A549 (cell line): ENCODE measurements around the gene SLC2A1. TPM values are rescaled to one million over a fixed set of nuclear protein-coding genes. Genes with fewer than 3 reads are reported as not detected.

Experiments
- ATAC-seq, 2 experiments: fragments of 200-7000 bp in 1 of 2; fragments of >200 bp in 1 of 2; cut with Nextera tagmentation in 1 of 2; cut with Tn5 transposase in 1 of 2; 3 replicates each; pipeline versions ENCODE4 v1.8.0 to v1.9.1; 2018 to 2020; ENCODE audit warnings: mild to moderate bottlenecking in 1 of 2, moderate library complexity in 1 of 2
- CTCF ChIA-PET: fragments of 300-600 bp; sonication (Branson Sonifier 250); formaldehyde crosslinking; extraction: SDS; loops from one replicate; lab custom pipeline; 2021; ENCODE audit warnings: antibody characterized with exemption, inconsistent platforms; lab: Yijun Ruan, JAX
- POLR2A ChIA-PET: fragments of 350-600 bp; formaldehyde crosslinking; extraction: SDS; loops from one replicate; lab custom pipeline; 2021; ENCODE audit warnings: antibody characterized with exemption, inconsistent platforms; lab: Yijun Ruan, JAX
- DNase-seq, 2 experiments: peaks; one replicate each; pipeline versions ENCODE4 v3.0.0 to v3.0.0-alpha.2; 2011 to 2016; ENCODE audit warnings: low read depth in 1 of 2, low spot score in 1 of 2
- FAIRE-seq: peaks from 2 replicates; lab custom pipeline; 2011; peaks lifted over from hg19 to GRCh38; lab: Jason Lieb, UNC
- H3K27ac ChIP-seq, 2 experiments: fragments of >200 bp; sonication (Bioruptor Twin); formaldehyde crosslinking; 3 replicates each; pipeline ENCODE4 v1.5.1; 2016 to 2017
- H3K4me1 ChIP-seq: fragments of >200 bp; sonication (Bioruptor Twin); formaldehyde crosslinking; 3 replicates; pipeline ENCODE4 v1.6.1; 2016
- H3K4me2 ChIP-seq: fragments of >200 bp; sonication (Bioruptor Twin); formaldehyde crosslinking; 3 replicates; pipeline ENCODE4 v1.6.1; 2016
- H3K4me3 ChIP-seq: fragments of >200 bp; sonication (Bioruptor Twin); formaldehyde crosslinking; 3 replicates; pipeline ENCODE4 v1.5.1; 2016
- H3K9me3 ChIP-seq: fragments of >200 bp; sonication (Bioruptor Twin); formaldehyde crosslinking; 3 replicates; pipeline ENCODE4 v1.6.1; 2016
- CEBPB ChIP-seq, 2 experiments: fragments of >200 bp in 1 of 2; sonication (Bioruptor Twin) in 1 of 2; formaldehyde crosslinking in 1 of 2; IDR thresholded peaks; 2 replicates each; pipeline ENCODE4 v1.6.1; 2012 to 2016
- EP300 ChIP-seq, 2 experiments: fragments of >200 bp; sonication (Bioruptor Twin); formaldehyde crosslinking; IDR thresholded peaks; 2 replicates in 1 of 2; 3 replicates in 1 of 2; pipeline ENCODE4 v1.6.1; 2016 to 2017
- FOSB ChIP-seq: fragments of 250-450 bp; sonication (Bioruptor Pico); IDR thresholded peaks from 2 replicates; pipeline ENCODE4 v1.5.0; 2020; ENCODE audit warnings: mild to moderate bottlenecking, moderate library complexity
- FOSL2 ChIP-seq, 2 experiments: fragments of 450-650 bp in 1 of 2; fragments of >200 bp in 1 of 2; sonication (Bioruptor Twin) in 1 of 2; formaldehyde crosslinking; IDR thresholded peaks; 2 replicates each; pipeline versions ENCODE4 v1.5.0 to v1.6.1; 2016 to 2020; ENCODE audit warnings: mild to moderate bottlenecking in 1 of 2, moderate library complexity in 1 of 2
- GATA3 ChIP-seq: IDR thresholded peaks from 2 replicates; pipeline ENCODE4 v1.6.1; 2012; ENCODE audit warnings: borderline replicate concordance
- HOXB5 ChIP-seq: fragments of 250-450 bp; sonication (Bioruptor Pico); IDR thresholded peaks from 2 replicates; pipeline ENCODE4 v1.5.0; 2020; ENCODE audit warnings: mild to moderate bottlenecking, moderate library complexity
- JUN ChIP-seq, 2 experiments: fragments of >200 bp; sonication (Bioruptor Twin); formaldehyde crosslinking; IDR thresholded peaks; 2 replicates in 1 of 2; 3 replicates in 1 of 2; pipeline ENCODE4 v1.6.1; 2016 to 2017
- JUNB ChIP-seq: fragments of >200 bp; sonication (Bioruptor Twin); formaldehyde crosslinking; IDR thresholded peaks from 2 replicates; pipeline ENCODE4 v1.6.1; 2016
- MAFK ChIP-seq: fragments of 450-650 bp; IDR thresholded peaks from 2 replicates; pipeline ENCODE4 v1.6.1; 2014; ENCODE audit not compliant: partially characterized antibody
- MAZ ChIP-seq: fragments of 150-350 bp; IDR thresholded peaks from 2 replicates; pipeline ENCODE4 v1.6.1; 2014; ENCODE audit warnings: antibody characterized with exemption, low read depth, low read length, borderline replicate concordance
- RFX5 ChIP-seq: fragments of 450-650 bp; IDR thresholded peaks from 2 replicates; pipeline ENCODE4 v1.7.1; 2014; ENCODE audit warnings: antibody characterized with exemption, mild to moderate bottlenecking, moderate library complexity
- TFCP2L1 ChIP-seq: fragments of 250-450 bp; sonication (Bioruptor Pico); IDR thresholded peaks from 2 replicates; pipeline ENCODE4 v1.5.0; 2021; ENCODE audit warnings: mild to moderate bottlenecking
- ZNF302 ChIP-seq: fragments of 250-450 bp; sonication (Bioruptor Pico); IDR thresholded peaks from 2 replicates; pipeline ENCODE4 v1.9.0; 2021; ENCODE audit warnings: inconsistent platforms, mild to moderate bottlenecking, moderate library complexity
- ZSCAN20 ChIP-seq: fragments of 250-450 bp; sonication (Bioruptor Pico); IDR thresholded peaks from 2 replicates; pipeline ENCODE4 v1.8.0; 2022; ENCODE audit warnings: mild to moderate bottlenecking, moderate library complexity
- WGBS: methylation state at CpG from one replicate; pipeline ENCODE4 v1.1.6; 2017; ENCODE audit errors: missing lambda C conversion rate; 5-methylcytosine and 5-hydroxymethylcytosine counted together
- polyA plus RNA-seq, 4 experiments: library from polyadenylated mRNA; depleted of rRNA in 3 of 4; stranded (reverse); fragments of >200 nt; fragmentation: RNase III in 1 of 4; extraction: RNeasy Plus Mini Kit Qiagen cat#74134 plus additional on column Dnase treatment in 1 of 4; gene quantifications; 2 replicates in 3 of 4; 3 replicates in 1 of 4; pipeline ENCODE4 v1.2.3, GENCODE V29; 2011 to 2017
- TF ChIP-seq, protein P1 (sequence below): fragments of >200 bp; sonication (Bioruptor Twin); formaldehyde crosslinking; IDR thresholded peaks from 3 replicates; pipeline ENCODE4 v1.6.1; 2016
- TF ChIP-seq, protein P2 (sequence below): fragments of 450-650 bp; IDR thresholded peaks from 2 replicates; pipeline ENCODE4 v1.6.1; 2014; ENCODE audit warnings: antibody characterized with exemption
- TF ChIP-seq, protein P3 (sequence below): fragments of 200-600 bp; sonication (generic); IDR thresholded peaks from 2 replicates; pipeline ENCODE4 v1.6.1; 2016; ENCODE audit warnings: antibody characterized with exemption, mild to moderate bottlenecking, moderate library complexity
- TF ChIP-seq, protein P4 (sequence below): IDR thresholded peaks from 2 replicates; pipeline ENCODE4 v1.6.1; 2012
- TF ChIP-seq, protein P5 (sequence below): fragments of 250-450 bp; sonication (Bioruptor Pico); IDR thresholded peaks from 2 replicates; pipeline ENCODE4 v1.5.0; 2020; ENCODE audit warnings: low read depth, mild to moderate bottlenecking, moderate library complexity
- TF ChIP-seq, protein P6 (sequence below): IDR thresholded peaks from 2 replicates; pipeline ENCODE4 v1.6.1; 2012
- TF ChIP-seq, protein P7 (sequence below): IDR thresholded peaks from 2 replicates; pipeline ENCODE4 v1.6.1; 2012; ENCODE audit warnings: low read depth, borderline replicate concordance

Gene SLC2A1
- polyA plus RNA-seq, 2 of the 4 experiments (the other 2 are of a cell fraction) = 106 to 124 TPM

DNA sequence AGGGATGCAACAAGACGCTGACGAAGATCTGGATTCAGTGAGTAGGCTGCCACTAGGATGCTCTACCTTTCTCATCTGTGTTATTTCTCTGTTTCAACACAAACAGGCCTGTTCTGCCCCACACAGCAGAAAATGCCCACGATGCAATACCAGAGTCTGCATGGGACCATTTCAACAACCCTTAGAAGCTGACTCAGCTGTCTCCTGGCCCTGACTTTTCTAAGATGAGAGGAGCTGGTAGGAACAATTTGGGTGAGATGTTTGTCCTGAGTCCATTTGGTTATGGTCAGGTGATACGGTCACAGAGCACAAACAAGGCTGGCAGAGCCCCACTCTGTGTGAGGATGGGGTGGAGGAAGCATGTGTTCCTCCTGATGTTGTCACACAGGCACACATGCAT is 11.5 kb upstream of the SLC2A1 start:
- FAIRE-seq (no peak), ATAC-seq (no peak), DNase-seq (no peak)
- WGBS = 94% methylated on average over 4 of the region's 4 CpGs
- Histone ChIP-seq H3K4me3 (no peak overlapping the region), H3K9me3 (no peaks in the 10 kb centered on the region), H3K4me1 (peaks cover 41% of the 10 kb centered on the region), H3K4me2 (no peak overlapping the region), H3K27ac (peak overlapping the region in 1 of 2 experiments; percentile 87; a peak in 2 of 6 replicates)
- ChIA-PET CTCF (interaction anchor here (1.0 to 2.2 kb wide), 2 partner anchors 57 to 104 kb away, joined by 3 to 6 read pairs; no protein-coding TSS in a partner anchor), POLR2A (no interaction called here)
- TF ChIP-seq MAFK = peak; percentile 75
- no peak for TF ChIP-seq TFCP2L1 (CRISPR knock-in tag)

DNA sequence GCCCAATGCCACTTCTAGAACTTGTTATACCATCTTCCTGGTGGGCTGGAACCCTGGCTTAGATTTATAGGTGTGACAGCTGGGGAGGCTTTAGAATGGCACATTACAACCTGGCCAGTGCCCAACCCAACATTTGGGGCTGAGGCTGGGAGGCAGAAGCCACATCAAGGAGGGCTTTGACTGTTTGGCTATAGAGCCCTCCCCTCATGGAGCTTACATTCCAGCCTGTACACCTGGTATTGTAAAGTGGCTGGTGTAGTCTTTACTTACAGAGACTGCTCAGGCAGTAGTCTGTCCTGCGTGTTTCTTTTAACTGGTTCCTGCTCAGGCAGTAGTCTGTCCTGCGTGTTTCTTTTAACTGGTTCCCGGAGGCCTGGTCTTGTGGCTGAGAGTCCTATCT is 10.0 kb upstream of the SLC2A1 start:
- ATAC-seq = no peak
- POLR2A ChIA-PET = no interaction called here
- CTCF ChIA-PET = no interaction called here
- Histone ChIP-seq H3K4me1 (peaks cover 51% of the 10 kb centered on the region), H3K4me2 (no peak overlapping the region), H3K4me3 (no peak overlapping the region), H3K27ac (peak overlapping the region; percentile 87 to 98), H3K9me3 (no peaks in the 10 kb centered on the region)
- FAIRE-seq = no peak
- TF ChIP-seq ZNF302 (CRISPR knock-in tag) (no peak), JUNB (no peak), MAZ (no peak), ZSCAN20 (CRISPR knock-in tag) (no peak)
- TF ChIP-seq, protein P1, sequence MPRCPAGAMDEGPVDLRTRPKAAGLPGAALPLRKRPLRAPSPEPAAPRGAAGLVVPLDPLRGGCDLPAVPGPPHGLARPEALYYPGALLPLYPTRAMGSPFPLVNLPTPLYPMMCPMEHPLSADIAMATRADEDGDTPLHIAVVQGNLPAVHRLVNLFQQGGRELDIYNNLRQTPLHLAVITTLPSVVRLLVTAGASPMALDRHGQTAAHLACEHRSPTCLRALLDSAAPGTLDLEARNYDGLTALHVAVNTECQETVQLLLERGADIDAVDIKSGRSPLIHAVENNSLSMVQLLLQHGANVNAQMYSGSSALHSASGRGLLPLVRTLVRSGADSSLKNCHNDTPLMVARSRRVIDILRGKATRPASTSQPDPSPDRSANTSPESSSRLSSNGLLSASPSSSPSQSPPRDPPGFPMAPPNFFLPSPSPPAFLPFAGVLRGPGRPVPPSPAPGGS = no peak
- TF ChIP-seq, protein P2, sequence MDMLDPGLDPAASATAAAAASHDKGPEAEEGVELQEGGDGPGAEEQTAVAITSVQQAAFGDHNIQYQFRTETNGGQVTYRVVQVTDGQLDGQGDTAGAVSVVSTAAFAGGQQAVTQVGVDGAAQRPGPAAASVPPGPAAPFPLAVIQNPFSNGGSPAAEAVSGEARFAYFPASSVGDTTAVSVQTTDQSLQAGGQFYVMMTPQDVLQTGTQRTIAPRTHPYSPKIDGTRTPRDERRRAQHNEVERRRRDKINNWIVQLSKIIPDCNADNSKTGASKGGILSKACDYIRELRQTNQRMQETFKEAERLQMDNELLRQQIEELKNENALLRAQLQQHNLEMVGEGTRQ = no peak
- TF ChIP-seq, protein P3, sequence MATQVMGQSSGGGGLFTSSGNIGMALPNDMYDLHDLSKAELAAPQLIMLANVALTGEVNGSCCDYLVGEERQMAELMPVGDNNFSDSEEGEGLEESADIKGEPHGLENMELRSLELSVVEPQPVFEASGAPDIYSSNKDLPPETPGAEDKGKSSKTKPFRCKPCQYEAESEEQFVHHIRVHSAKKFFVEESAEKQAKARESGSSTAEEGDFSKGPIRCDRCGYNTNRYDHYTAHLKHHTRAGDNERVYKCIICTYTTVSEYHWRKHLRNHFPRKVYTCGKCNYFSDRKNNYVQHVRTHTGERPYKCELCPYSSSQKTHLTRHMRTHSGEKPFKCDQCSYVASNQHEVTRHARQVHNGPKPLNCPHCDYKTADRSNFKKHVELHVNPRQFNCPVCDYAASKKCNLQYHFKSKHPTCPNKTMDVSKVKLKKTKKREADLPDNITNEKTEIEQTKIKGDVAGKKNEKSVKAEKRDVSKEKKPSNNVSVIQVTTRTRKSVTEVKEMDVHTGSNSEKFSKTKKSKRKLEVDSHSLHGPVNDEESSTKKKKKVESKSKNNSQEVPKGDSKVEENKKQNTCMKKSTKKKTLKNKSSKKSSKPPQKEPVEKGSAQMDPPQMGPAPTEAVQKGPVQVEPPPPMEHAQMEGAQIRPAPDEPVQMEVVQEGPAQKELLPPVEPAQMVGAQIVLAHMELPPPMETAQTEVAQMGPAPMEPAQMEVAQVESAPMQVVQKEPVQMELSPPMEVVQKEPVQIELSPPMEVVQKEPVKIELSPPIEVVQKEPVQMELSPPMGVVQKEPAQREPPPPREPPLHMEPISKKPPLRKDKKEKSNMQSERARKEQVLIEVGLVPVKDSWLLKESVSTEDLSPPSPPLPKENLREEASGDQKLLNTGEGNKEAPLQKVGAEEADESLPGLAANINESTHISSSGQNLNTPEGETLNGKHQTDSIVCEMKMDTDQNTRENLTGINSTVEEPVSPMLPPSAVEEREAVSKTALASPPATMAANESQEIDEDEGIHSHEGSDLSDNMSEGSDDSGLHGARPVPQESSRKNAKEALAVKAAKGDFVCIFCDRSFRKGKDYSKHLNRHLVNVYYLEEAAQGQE = no peak
- 94% methylated on average over 3 of the region's 3 CpGs for WGBS
- no peak for DNase-seq

DNA sequence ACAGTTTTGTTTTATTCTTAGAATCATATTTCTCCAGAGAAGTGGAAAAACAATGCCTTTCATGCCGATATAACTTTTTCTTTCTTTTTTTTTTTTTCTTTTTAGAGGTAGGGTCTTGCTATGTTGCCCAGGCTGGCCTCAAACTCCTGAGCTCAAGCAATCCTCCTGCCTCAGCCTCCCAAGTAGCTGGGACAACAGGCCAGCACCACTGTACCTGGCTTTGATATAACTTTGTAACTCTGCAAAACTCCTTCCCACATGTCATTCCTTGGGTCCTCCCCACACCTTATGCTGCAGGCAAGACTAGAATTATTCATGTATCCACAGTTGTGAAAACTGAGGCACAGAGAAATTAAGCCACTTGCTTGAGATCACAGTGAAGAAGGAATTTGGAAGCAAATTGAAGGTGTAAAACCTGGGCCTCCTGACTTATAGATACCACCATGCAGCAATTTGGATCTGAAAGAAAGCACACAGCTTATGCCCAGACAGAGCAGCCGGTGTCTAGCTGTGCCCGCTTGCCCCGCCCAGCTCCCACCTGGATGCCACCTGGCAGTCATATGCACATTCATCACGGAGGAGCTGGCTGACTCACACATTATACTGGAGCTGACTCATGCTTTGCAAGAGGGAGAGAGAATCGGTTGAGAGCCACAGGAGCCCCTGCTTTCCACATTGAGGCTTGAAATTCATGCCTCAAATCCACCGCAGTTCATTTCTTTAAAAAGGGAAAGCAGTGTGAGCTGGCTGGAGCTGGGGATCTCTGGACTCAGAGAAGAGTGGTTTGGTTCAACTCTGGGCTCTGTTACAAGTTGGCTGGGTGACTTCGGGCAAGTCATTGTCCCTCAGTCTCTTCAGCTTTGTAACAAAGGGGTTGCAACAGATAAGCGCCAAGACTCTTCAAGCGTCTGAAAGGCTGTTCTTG is 8.3 kb upstream of the SLC2A1 start:
- H3K9me3 ChIP-seq = no peaks in the 10 kb centered on the region
- H3K4me3 ChIP-seq = no peak overlapping the region
- peak overlapping the region; percentile 87 for H3K4me2 ChIP-seq
- DNase-seq (peak; percentile 86 to 88), FAIRE-seq (no peak), ATAC-seq (peak; percentile 74 to 77)
- ChIA-PET CTCF (interaction anchor here (0.6 to 1.7 kb wide), 7 partner anchors 23 to 681 kb away, joined by 3 to 4 read pairs (median 4); no protein-coding TSS in a partner anchor), POLR2A (interaction anchor here (0.5 to 1.0 kb wide), 4 partner anchors 14 to 356 kb away, joined by 3 to 7 read pairs (median 3); no protein-coding TSS in a partner anchor)
- H3K27ac ChIP-seq = peak overlapping the region; percentile 87 to 98
- peaks cover 68% of the 10 kb centered on the region for H3K4me1 ChIP-seq
- 6% methylated on average over 10 of the region's 10 CpGs for WGBS
- TF ChIP-seq, protein P4, sequence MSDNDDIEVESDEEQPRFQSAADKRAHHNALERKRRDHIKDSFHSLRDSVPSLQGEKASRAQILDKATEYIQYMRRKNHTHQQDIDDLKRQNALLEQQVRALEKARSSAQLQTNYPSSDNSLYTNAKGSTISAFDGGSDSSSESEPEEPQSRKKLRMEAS = peak; percentile 82
- TF ChIP-seq, protein P5, sequence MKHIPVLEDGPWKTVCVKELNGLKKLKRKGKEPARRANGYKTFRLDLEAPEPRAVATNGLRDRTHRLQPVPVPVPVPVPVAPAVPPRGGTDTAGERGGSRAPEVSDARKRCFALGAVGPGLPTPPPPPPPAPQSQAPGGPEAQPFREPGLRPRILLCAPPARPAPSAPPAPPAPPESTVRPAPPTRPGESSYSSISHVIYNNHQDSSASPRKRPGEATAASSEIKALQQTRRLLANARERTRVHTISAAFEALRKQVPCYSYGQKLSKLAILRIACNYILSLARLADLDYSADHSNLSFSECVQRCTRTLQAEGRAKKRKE = 0 out of 2 replicates have a peak, but pooled peaks have one; percentile 47
- no peak for TF ChIP-seq FOSB
- peak; percentile 83 for TF ChIP-seq MAFK
- peak; percentile 38 to 50; a peak in 2 of 5 replicates for TF ChIP-seq JUN (IDR thresholded peaks at IDR 0.05)
- TF ChIP-seq, protein P6, sequence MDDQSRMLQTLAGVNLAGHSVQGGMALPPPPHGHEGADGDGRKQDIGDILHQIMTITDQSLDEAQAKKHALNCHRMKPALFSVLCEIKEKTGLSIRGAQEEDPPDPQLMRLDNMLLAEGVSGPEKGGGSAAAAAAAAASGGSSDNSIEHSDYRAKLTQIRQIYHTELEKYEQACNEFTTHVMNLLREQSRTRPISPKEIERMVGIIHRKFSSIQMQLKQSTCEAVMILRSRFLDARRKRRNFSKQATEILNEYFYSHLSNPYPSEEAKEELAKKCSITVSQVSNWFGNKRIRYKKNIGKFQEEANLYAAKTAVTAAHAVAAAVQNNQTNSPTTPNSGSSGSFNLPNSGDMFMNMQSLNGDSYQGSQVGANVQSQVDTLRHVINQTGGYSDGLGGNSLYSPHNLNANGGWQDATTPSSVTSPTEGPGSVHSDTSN = peak; percentile 79; the same call in 1 of the 2 replicates
- TF ChIP-seq HOXB5 (CRISPR knock-in tag) = peak; percentile 83
- TF ChIP-seq EP300 (IDR thresholded peaks at IDR 0.05) = peak in 1 of 2 experiments; percentile 52; a peak in 1 of 5 replicates
- no peak for TF ChIP-seq RFX5
- TF ChIP-seq, protein P7, sequence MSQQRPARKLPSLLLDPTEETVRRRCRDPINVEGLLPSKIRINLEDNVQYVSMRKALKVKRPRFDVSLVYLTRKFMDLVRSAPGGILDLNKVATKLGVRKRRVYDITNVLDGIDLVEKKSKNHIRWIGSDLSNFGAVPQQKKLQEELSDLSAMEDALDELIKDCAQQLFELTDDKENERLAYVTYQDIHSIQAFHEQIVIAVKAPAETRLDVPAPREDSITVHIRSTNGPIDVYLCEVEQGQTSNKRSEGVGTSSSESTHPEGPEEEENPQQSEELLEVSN = 0 out of 2 replicates have a peak, but pooled peaks have one; percentile 25
- peak; percentile 55; the same call in 1 of the 2 replicates for TF ChIP-seq GATA3
- peak in 1 of 2 experiments; percentile 42; a peak in 1 of 4 replicates for TF ChIP-seq CEBPB (IDR thresholded peaks at IDR 0.05)
- peak; percentile 86 for TF ChIP-seq FOSL2 (IDR thresholded peaks at IDR 0.05)
- TF ChIP-seq FOSL2 (CRISPR knock-in tag; IDR thresholded peaks at IDR 0.05) = peak; percentile 95
